Mucosa of descending colon (tissue), 3 donors: ENCODE results near the gene STRAP. TPM values are rescaled to one million over a fixed set of nuclear protein-coding genes. Genes with fewer than 3 reads are reported as not detected.

ENCODE experiments used
- ATAC-seq: fragments of 200-7000 bp; cut with Tn5 transposase; one replicate; pipeline ENCODE4 v1.9.1; 2020; ENCODE audit warnings: mild to moderate bottlenecking, moderate library complexity
- DNase-seq, 3 donors: peaks; one replicate each; pipeline ENCODE4 v3.0.0-alpha.2; 2020
- H3K36me3 ChIP-seq: fragments of 200-600 bp; one replicate; pipeline ENCODE4 v1.8.0; 2021; ENCODE audit warnings: low read depth, mild to moderate bottlenecking
- H3K4me1 ChIP-seq: fragments of 200-600 bp; one replicate; pipeline ENCODE4 v1.8.0; 2021; ENCODE audit warnings: low read depth, mild to moderate bottlenecking
- H3K4me3 ChIP-seq: fragments of 200-600 bp; one replicate; pipeline ENCODE4 v1.8.0; 2021; ENCODE audit warnings: mild to moderate bottlenecking
- H3K9me3 ChIP-seq: fragments of 200-600 bp; one replicate; pipeline ENCODE4 v1.8.0; 2021; ENCODE audit warnings: mild to moderate bottlenecking
- CTCF ChIP-seq: fragments of 200-600 bp; IDR thresholded peaks from one replicate; pipeline ENCODE4 v1.8.0; 2022; ENCODE audit warnings: antibody characterized with exemption, mild to moderate bottlenecking
- intact Hi-C, 2 donors: fragments of 100-400 bp; cut with DNase I in 1 of 2; cut with micrococcal nuclease in 1 of 2; formaldehyde crosslinking; loops; one replicate each; pipeline versions ENCODE4 v1.11.0 to v1.11.1; 2022; cut with DNase I, micrococcal nuclease
- total RNA-seq, 3 donors: library from RNA; stranded (reverse); fragmentation: NEBNext Ultra II Directional in 2 of 3; extraction: Animal tissue kit (Norgen Biotek cat#: 25700) in 2 of 3; gene quantifications; one replicate each; pipeline versions ENCODE4 v1.2.1 to v1.2.4, GENCODE V29; 2021 to 2023
- donor health status: DM: no; HTN: no; CAD: no; lungs with moderate emphysema.
- donor health status: DM: no; HTN: no; CAD: no.
- donor health status: DM: no; HTN: yes; CAD: no.

The STRAP gene
- total RNA-seq, 3 donors from 2014 or later, result 50.5 to 86.5 (median 72.8) TPM

GRCh38 chr12:15918066-15918465 lies 35.9 kb downstream of the STRAP start:
- no peak for ATAC-seq
- DNase-seq, result no peak

GRCh38 chr12:15919418-15919817 lies 37.2 kb downstream of the STRAP start:
- H3K36me3 ChIP-seq, result no peaks in the 10 kb centered on the region
- no peak for DNase-seq
- no peak for ATAC-seq
- no peaks in the 10 kb centered on the region for H3K9me3 ChIP-seq
- TF ChIP-seq CTCF, result no peak
- intact Hi-C loops, result no loop called here
- H3K4me3 ChIP-seq, result no peak overlapping the region
- no peaks in the 10 kb centered on the region for H3K4me1 ChIP-seq

More at GRCh38 chr12:15918066-15918465, 35.9 kb downstream of the STRAP start:
- intact Hi-C loops, result no loop called here
- TF ChIP-seq CTCF, result no peak
- Histone ChIP-seq H3K4me1 (no peaks in the 10 kb centered on the region), H3K36me3 (no peaks in the 10 kb centered on the region), H3K4me3 (no peak overlapping the region), H3K9me3 (no peaks in the 10 kb centered on the region)

GRCh38 chr12:15924956-15925355 lies 42.8 kb downstream of the STRAP start:
- Histone ChIP-seq H3K36me3 (no peaks in the 10 kb centered on the region), H3K4me1 (no peaks in the 10 kb centered on the region), H3K9me3 (no peaks in the 10 kb centered on the region), H3K4me3 (no peak overlapping the region)
- no peak for ATAC-seq
- no peak for DNase-seq
- TF ChIP-seq CTCF, result no peak
- intact Hi-C loops, result no loop called here

- ATAC-seq (no peak), DNase-seq (no peak)
- no peak overlapping the region for H3K4me3 ChIP-seq
- intact Hi-C loops, result no loop called here
- no peaks in the 10 kb centered on the region for H3K9me3 ChIP-seq
- TF ChIP-seq CTCF, result no peak
- H3K4me1 ChIP-seq, result no peaks in the 10 kb centered on the region
- H3K36me3 ChIP-seq, result no peaks in the 10 kb centered on the region
These were observed 46.2 kb downstream of the STRAP start for GRCh38 chr12:15928346-15928745.

- no peak for ATAC-seq
- intact Hi-C loops, result no loop called here
- H3K36me3 ChIP-seq, result no peaks in the 10 kb centered on the region
- no peaks in the 10 kb centered on the region for H3K9me3 ChIP-seq
- H3K4me1 ChIP-seq, result no peaks in the 10 kb centered on the region
- no peak for DNase-seq
- TF ChIP-seq CTCF, result no peak
- no peak overlapping the region for H3K4me3 ChIP-seq
These were observed 46.8 kb downstream of the STRAP start for GRCh38 chr12:15928870-15929571.
